Type B pancreatic cell (in vitro differentiated cells): Measurements from ENCODE around the gene SH3BP5. TPM values are rescaled to one million over a fixed set of nuclear protein-coding genes. Genes with fewer than 3 reads are reported as not detected.
"Not testable (repeated sequence)": the region's sequence is repeated elsewhere in the genome, so short reads cannot be mapped to it uniquely, and the experiment has no call there.

Experiments
- DNase-seq: peaks from one replicate; pipeline ENCODE4 v3.0.0; 2021; ENCODE audit warnings: mixed read lengths; ENCODE audit not compliant: unreplicated experiment; ENCODE audit errors: extremely low spot score
- H3K27ac Mint-ChIP-seq: 2 replicates; pipeline ENCODE4 v1.8.0; 2021; ENCODE audit warnings: mild to moderate bottlenecking, mixed read lengths
- H3K27me3 Mint-ChIP-seq: 2 replicates; pipeline ENCODE4 v1.8.0; 2021; ENCODE audit warnings: mixed read lengths
- H3K36me3 Mint-ChIP-seq: 2 replicates; pipeline ENCODE4 v1.8.0; 2021; ENCODE audit warnings: mixed read lengths
- H3K4me1 Mint-ChIP-seq: one replicate; pipeline ENCODE4 v1.8.0; 2021; ENCODE audit warnings: mixed read lengths; ENCODE audit not compliant: unreplicated experiment
- H3K4me3 Mint-ChIP-seq: 2 replicates; pipeline ENCODE4 v1.8.0; 2021; ENCODE audit warnings: mild to moderate bottlenecking, mixed read lengths
- H3K9me3 Mint-ChIP-seq: 2 replicates; pipeline ENCODE4 v1.8.0; 2021; ENCODE audit warnings: mixed read lengths
- CTCF ChIP-seq: fragments of 200-600 bp; sonication (generic); conservative IDR thresholded peaks from 2 replicates; pipeline ENCODE4 v1.5.0; 2021; ENCODE audit warnings: antibody characterized with exemption, mild to moderate bottlenecking
- total RNA-seq: library from RNA; stranded (reverse); gene quantifications from 2 replicates; pipeline ENCODE4 v1.2.1, GENCODE V29; 2021; ENCODE audit warnings: low replicate concordance

SH3BP5 gene
- total RNA-seq, 1 donor from 2014 or later, result 33.4 TPM

- DNase-seq, result no peak
- H3K36me3 Mint-ChIP-seq, result no peaks in the 10 kb centered on the region
Measured at GRCh38 chr3:15368561-15369135, 36.3 kb upstream of the SH3BP5 start.

GRCh38 chr3:15367059-15367458 is 34.7 kb upstream of the SH3BP5 start:
- H3K27me3 Mint-ChIP-seq, result no peaks in the 10 kb centered on the region
- peaks cover 9% of the 10 kb centered on the region for H3K9me3 Mint-ChIP-seq
- no peak for TF ChIP-seq CTCF
- H3K27ac Mint-ChIP-seq, result no peak overlapping the region
- H3K4me1 Mint-ChIP-seq, result peaks cover 10% of the 10 kb centered on the region
- no peaks in the 10 kb centered on the region for H3K36me3 Mint-ChIP-seq
- H3K4me3 Mint-ChIP-seq, result no peak overlapping the region
- DNase-seq, result no peak

More at GRCh38 chr3:15368561-15369135, 36.3 kb upstream of the SH3BP5 start:
- H3K9me3 Mint-ChIP-seq, result peaks cover 9% of the 10 kb centered on the region
- TF ChIP-seq CTCF, result no peak
- H3K4me3 Mint-ChIP-seq, result no peak overlapping the region
- H3K27me3 Mint-ChIP-seq, result no peaks in the 10 kb centered on the region
- no peak overlapping the region for H3K27ac Mint-ChIP-seq
- H3K4me1 Mint-ChIP-seq, result peaks cover 8% of the 10 kb centered on the region

GRCh38 chr3:15364078-15364477 is 31.7 kb upstream of the SH3BP5 start:
- DNase-seq, H3K36me3 Mint-ChIP-seq, H3K9me3 Mint-ChIP-seq, H3K4me3 Mint-ChIP-seq, H3K27me3 Mint-ChIP-seq: not testable (repeated sequence)
- H3K27ac Mint-ChIP-seq, result peak overlapping the region; percentile 14
- peaks cover 26% of the 10 kb centered on the region for H3K4me1 Mint-ChIP-seq

- Mint-ChIP-seq H3K36me3 (no peaks in the 10 kb centered on the region), H3K27me3 (no peaks in the 10 kb centered on the region), H3K27ac (peak overlapping the region; percentile 43), H3K4me1 (peaks cover 28% of the 10 kb centered on the region), H3K4me3 (peak overlapping the region; percentile 49), H3K9me3 (peaks cover 6% of the 10 kb centered on the region)
- DNase-seq, result no peak
- no peak for TF ChIP-seq CTCF
Measured at GRCh38 chr3:15361494-15362214, 29.3 kb upstream of the SH3BP5 start.

GRCh38 chr3:15360788-15361493 is 28.6 kb upstream of the SH3BP5 start:
- DNase-seq, result no peak
- peaks cover 6% of the 10 kb centered on the region for H3K9me3 Mint-ChIP-seq
- H3K36me3 Mint-ChIP-seq, result no peaks in the 10 kb centered on the region
- no peaks in the 10 kb centered on the region for H3K27me3 Mint-ChIP-seq
- no peak for TF ChIP-seq CTCF
- no peak overlapping the region for H3K27ac Mint-ChIP-seq
- H3K4me3 Mint-ChIP-seq, result no peak overlapping the region
- H3K4me1 Mint-ChIP-seq, result peaks cover 35% of the 10 kb centered on the region
